ENCODE data around the gene GJB1. TPM values are rescaled to one million over a fixed set of nuclear protein-coding genes. Genes with fewer than 3 reads are reported as not detected.

The GJB1 gene
- total and polyA plus RNA-seq, 2 donors (not counting 1 experiment from before 2014, with no cell fraction given): not detected

- no peaks in the 10 kb centered on the region for H3K27me3 ChIP-seq (ENCODE audit: control insufficient read depth, insufficient read depth, low read length)
- TF ChIP-seq CTCF (conservative IDR thresholded peaks at IDR 0.05 in 1 of 2, IDR thresholded peaks at IDR 0.05 in 1 of 2; ENCODE audit: low read depth in 1 of 2, low read length in 2 of 2): no peak
- TF ChIP-seq EZH2 (IDR thresholded peaks at IDR 0.05; ENCODE audit: low read length, missing control alignments): no peak
- H3K9ac ChIP-seq (ENCODE audit: insufficient read depth, low read length): no peak overlapping the region
- no peak for DNase-seq (ENCODE audit: low read depth in 2 of 2)
- no peak overlapping the region for H3K4me2 ChIP-seq (ENCODE audit: extremely low read depth, insufficient read depth, low read length)
- H3K27ac ChIP-seq (ENCODE audit: insufficient read depth, low read length): no peak overlapping the region
- no peaks in the 10 kb centered on the region for H3K79me2 ChIP-seq (ENCODE audit: control insufficient read depth, insufficient read depth, low read length)
- no peaks in the 10 kb centered on the region for H4K20me1 ChIP-seq (ENCODE audit: control insufficient read depth, extremely low read depth, insufficient read depth, low read length)
- H3K4me3 ChIP-seq (replicated peaks in 1 of 4; ENCODE audit: control extremely low read depth in 1 of 4, insufficient read depth in 1 of 4, low read depth in 3 of 4, low read length in 4 of 4): no peak overlapping the region
- no peaks in the 10 kb centered on the region for H3K36me3 ChIP-seq (ENCODE audit: control insufficient read depth, insufficient read depth, low read length)
- no peak overlapping the region for H2AFZ ChIP-seq (ENCODE audit: low read length)
- H3K4me1 ChIP-seq (ENCODE audit: control insufficient read depth, extremely low read depth, insufficient read depth, low read length): no peaks in the 10 kb centered on the region
- H3K9me3 ChIP-seq (ENCODE audit: control insufficient read depth, insufficient read depth, low read depth, low read length): no peaks in the 10 kb centered on the region
These were observed 39.7 kb upstream of the GJB1 start for GRCh38 chrX:71183341-71183740.

- H4K20me1 ChIP-seq (ENCODE audit: control insufficient read depth, extremely low read depth, insufficient read depth, low read length): no peaks in the 10 kb centered on the region
- no peaks in the 10 kb centered on the region for H3K9me3 ChIP-seq (ENCODE audit: control insufficient read depth, insufficient read depth, low read depth, low read length)
- no peak for DNase-seq (ENCODE audit: low read depth in 2 of 2)
- no peaks in the 10 kb centered on the region for H3K79me2 ChIP-seq (ENCODE audit: control insufficient read depth, insufficient read depth, low read length)
- H3K9ac ChIP-seq (ENCODE audit: insufficient read depth, low read length): no peak overlapping the region
- H3K4me3 ChIP-seq (replicated peaks in 1 of 4; ENCODE audit: control extremely low read depth in 1 of 4, insufficient read depth in 1 of 4, low read depth in 3 of 4, low read length in 4 of 4): no peak overlapping the region
- H3K4me2 ChIP-seq (ENCODE audit: extremely low read depth, insufficient read depth, low read length): no peak overlapping the region
- no peaks in the 10 kb centered on the region for H3K4me1 ChIP-seq (ENCODE audit: control insufficient read depth, extremely low read depth, insufficient read depth, low read length)
- no peaks in the 10 kb centered on the region for H3K36me3 ChIP-seq (ENCODE audit: control insufficient read depth, insufficient read depth, low read length)
- H3K27ac ChIP-seq (ENCODE audit: insufficient read depth, low read length): no peak overlapping the region
- TF ChIP-seq EZH2 (IDR thresholded peaks at IDR 0.05; ENCODE audit: low read length, missing control alignments): no peak
- TF ChIP-seq CTCF (conservative IDR thresholded peaks at IDR 0.05 in 1 of 2, IDR thresholded peaks at IDR 0.05 in 1 of 2; ENCODE audit: low read depth in 1 of 2, low read length in 2 of 2): no peak
- H3K27me3 ChIP-seq (ENCODE audit: control insufficient read depth, insufficient read depth, low read length): no peaks in the 10 kb centered on the region
- no peak overlapping the region for H2AFZ ChIP-seq (ENCODE audit: low read length)
These were observed 38.9 kb upstream of the GJB1 start for GRCh38 chrX:71184092-71184491.

GRCh38 chrX:71184803-71185495, 38.1 kb upstream of the GJB1 start:
- TF ChIP-seq CTCF (conservative IDR thresholded peaks at IDR 0.05 in 1 of 2, IDR thresholded peaks at IDR 0.05 in 1 of 2; ENCODE audit: low read depth in 1 of 2, low read length in 2 of 2) (no peak), EZH2 (IDR thresholded peaks at IDR 0.05; ENCODE audit: low read length, missing control alignments) (no peak)
- no peaks in the 10 kb centered on the region for H3K4me1 ChIP-seq (ENCODE audit: control insufficient read depth, extremely low read depth, insufficient read depth, low read length)
- H3K4me2 ChIP-seq (ENCODE audit: extremely low read depth, insufficient read depth, low read length): no peak overlapping the region
- H2AFZ ChIP-seq (ENCODE audit: low read length): no peak overlapping the region
- no peak overlapping the region for H3K27ac ChIP-seq (ENCODE audit: insufficient read depth, low read length)
- no peaks in the 10 kb centered on the region for H3K9me3 ChIP-seq (ENCODE audit: control insufficient read depth, insufficient read depth, low read depth, low read length)
- no peaks in the 10 kb centered on the region for H3K36me3 ChIP-seq (ENCODE audit: control insufficient read depth, insufficient read depth, low read length)
- H3K79me2 ChIP-seq (ENCODE audit: control insufficient read depth, insufficient read depth, low read length): no peaks in the 10 kb centered on the region
- H4K20me1 ChIP-seq (ENCODE audit: control insufficient read depth, extremely low read depth, insufficient read depth, low read length): no peaks in the 10 kb centered on the region
- no peak for DNase-seq (ENCODE audit: low read depth in 2 of 2)
- H3K4me3 ChIP-seq (replicated peaks in 1 of 4; ENCODE audit: control extremely low read depth in 1 of 4, insufficient read depth in 1 of 4, low read depth in 3 of 4, low read length in 4 of 4): no peak overlapping the region
- no peaks in the 10 kb centered on the region for H3K27me3 ChIP-seq (ENCODE audit: control insufficient read depth, insufficient read depth, low read length)
- no peak overlapping the region for H3K9ac ChIP-seq (ENCODE audit: insufficient read depth, low read length)

Measured in fibroblast of lung (primary cell).